Activated CD4-positive, alpha-beta T cell treated with anti-CD3 and anti-CD28 coated beads, Interleukin-2, amount 50 U/mL, for 1 hour (primary cell): ENCODE measurements around the gene DDX46.
"Not testable (repeated sequence)": the region's sequence is repeated elsewhere in the genome, so short reads cannot be mapped to it uniquely, and the experiment has no call there.

ENCODE experiments used
- DNase-seq: peaks from one replicate; pipeline ENCODE4 v3.0.0-alpha.2; 2020

DDX46 gene

GRCh38 chr5:134784946-134785620 lies 26.5 kb downstream of the DDX46 start:
- no peak for DNase-seq

DNA sequence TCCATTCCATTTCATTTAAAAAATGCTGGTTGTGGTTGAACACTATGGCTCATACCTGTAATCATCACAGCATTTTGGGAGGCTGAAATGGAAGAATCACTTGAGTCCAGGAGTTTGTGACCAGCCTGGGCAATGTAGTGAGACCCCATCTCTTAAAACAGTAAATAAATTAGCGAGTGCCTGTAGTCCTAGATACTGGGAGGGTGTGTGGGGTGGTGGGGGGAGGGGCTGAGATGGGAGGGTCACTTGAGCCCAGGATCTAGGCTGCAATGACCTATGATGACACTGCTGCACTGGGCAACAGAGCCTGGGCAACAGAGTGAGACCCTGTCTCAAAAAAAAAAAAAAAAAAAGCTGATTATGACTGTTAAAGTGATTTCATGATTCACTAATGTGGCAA lies 29.1 kb downstream of the DDX46 start:
- no peak for DNase-seq

- DNase-seq: no peak
These were observed 33.0 kb downstream of the DDX46 start for GRCh38 chr5:134791580-134791979.

DNA sequence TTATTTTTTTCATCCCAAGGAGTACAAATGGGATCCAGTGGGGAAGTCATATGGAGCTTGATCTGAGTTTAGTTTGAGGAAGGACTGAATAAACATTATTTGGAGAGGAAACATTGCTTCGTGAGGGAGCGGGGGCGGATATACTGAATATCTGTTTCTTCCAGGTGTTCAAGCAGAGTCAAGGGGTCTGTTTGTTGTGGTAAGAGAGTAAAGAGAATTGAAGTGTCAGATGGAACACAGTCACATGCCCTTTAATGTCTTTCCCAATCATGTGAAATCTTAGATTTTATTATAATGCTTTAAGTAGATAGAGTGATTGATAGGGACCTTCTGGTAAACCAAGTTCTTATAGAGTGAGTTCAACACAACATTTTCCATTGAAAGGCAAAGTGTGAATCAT lies 33.7 kb downstream of the DDX46 start:
- no peak for DNase-seq

- DNase-seq: no peak
These were observed 34.5 kb downstream of the DDX46 start for GRCh38 chr5:134793111-134793510.

- no peak for DNase-seq
These were observed 35.5 kb downstream of the DDX46 start for GRCh38 chr5:134794082-134794481.

- no peak for DNase-seq
These were observed 36.2 kb downstream of the DDX46 start for GRCh38 chr5:134794819-134795218.

DNA sequence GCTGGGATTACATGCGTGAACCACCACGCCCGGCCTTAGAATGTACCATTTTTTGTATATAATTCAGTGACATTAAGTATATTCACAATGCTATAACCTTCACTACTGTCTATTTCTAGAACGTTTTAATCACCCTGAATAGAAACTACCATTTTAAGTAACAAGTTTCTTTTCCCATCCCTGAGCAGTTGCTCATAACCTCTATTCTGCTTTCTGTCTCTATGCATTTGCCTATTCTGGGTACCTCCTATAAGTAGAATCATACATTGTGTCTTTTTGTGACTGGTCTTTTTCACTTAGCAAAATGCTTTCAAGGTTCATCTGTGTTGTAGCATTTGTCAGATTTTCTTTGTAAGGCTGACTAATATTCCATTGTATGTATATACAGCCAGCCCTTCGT lies 39.9 kb downstream of the DDX46 start:
- no peak for DNase-seq

GRCh38 chr5:134803821-134804220 lies 45.2 kb downstream of the DDX46 start:
- no peak for DNase-seq

- no peak for DNase-seq
These were observed 54.8 kb downstream of the DDX46 start for GRCh38 chr5:134813407-134813806.

DNA sequence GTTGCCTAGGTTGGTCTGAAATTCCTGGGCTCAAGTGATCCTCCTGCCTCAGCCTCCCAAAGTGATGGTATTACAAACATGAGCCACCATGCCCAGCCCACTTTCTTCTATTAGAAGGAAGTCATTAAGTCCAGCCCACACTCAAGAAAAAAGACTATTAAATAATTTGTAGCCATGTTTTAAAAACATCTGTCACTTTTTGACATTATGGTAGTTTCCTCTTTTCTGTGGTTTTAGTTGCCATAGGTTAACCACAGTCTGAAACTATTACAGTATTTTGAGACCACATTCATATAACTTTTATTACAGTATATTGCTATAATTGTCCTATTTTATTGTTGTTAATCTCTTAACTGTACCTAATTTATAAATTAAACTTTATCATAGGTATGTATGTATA lies 55.2 kb downstream of the DDX46 start:
- DNase-seq: no peak

DNA sequence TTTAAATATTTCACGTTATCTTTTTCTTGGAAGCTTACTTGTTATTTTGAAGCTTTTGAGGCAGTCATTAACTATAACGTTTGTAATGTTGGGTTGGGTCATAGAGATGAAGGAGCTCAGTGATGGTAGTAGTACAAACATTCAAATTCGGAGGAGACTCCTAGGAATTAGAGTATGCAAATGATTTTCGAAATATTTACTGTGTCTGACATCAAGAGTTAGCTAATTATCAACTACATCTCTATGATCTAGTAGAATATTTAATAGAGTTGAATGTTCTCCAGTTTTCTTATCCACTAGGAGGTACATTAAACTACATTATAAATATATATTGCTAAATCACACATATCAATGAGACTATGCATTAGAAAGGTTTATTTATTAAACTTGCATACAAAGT lies 58.4 kb downstream of the DDX46 start:
- no peak for DNase-seq

- no peak for DNase-seq
These were observed 60.2 kb downstream of the DDX46 start for GRCh38 chr5:134818776-134819175.

DNA sequence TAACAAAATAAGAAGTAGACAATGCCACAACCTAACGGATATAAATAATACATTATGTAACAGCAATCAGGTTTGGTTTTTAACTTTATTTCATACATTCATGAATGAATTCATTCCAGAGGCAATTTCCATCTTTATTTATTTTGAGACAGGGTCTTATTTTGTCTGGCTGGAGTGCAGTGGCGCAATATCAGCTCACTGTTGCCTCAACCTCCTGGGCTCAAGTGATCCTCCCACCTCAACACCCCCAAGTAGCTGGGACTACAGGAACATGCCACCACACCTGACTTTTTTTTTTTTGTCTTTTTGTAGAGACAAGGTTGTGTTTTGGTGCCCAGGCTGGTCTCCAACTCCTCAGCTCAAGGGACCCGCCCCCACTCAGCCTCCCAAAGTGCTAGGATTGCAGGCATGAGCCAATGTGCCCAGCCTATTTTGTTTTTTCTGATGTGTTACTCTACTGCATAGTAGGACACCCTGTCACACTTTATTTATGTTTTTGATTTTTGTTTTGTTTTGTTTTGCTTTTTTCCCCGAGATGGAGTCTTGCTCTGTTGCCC lies 60.9 kb downstream of the DDX46 start:
- no peak for DNase-seq

GRCh38 chr5:134821841-134822240 lies 63.3 kb downstream of the DDX46 start:
- no peak for DNase-seq

DNA sequence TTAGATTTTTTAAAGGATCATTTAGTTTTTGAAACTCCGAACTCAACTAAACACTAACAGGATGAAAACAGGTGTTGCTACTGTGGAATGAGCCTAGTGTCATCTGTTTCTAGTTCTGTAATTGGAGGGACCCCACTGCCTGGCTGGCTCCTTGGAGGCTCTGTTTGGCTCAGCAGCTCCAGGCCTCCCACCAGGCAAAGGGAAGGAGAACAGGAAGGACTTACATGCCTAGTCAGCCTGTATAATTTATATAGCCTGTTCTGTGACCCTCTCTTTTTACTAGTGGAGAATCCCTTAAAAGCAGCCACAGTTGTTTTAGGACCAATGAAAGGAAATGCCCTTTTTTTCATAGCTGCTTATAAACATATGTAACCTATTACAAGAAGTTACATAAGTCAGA lies 66.1 kb downstream of the DDX46 start:
- DNase-seq: no peak

- no peak for DNase-seq
These were observed 66.6 kb downstream of the DDX46 start for GRCh38 chr5:134825212-134825611.

- DNase-seq: no peak
These were observed 74.9 kb downstream of the DDX46 start for GRCh38 chr5:134833340-134834032.

DNA sequence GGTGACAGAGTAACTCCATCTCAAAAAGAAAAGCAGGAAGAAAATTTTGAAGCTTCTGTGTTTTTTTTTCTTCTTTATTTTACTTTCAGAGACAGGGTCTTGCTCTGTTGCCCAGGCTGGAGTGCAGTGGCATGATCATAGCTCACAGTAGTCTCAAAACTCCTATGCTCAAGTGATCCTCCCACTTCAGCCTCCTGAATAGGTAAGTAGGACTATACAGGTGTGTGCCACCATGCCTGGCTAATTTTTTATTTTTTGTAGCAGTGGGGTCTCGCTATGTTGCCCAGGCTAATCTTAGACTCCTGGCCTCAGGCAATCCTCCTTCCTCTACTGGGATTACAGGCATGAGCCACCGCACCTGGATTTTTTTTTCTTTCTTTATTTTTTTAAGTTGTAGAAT lies 77.0 kb downstream of the DDX46 start:
- DNase-seq: no peak

DNA sequence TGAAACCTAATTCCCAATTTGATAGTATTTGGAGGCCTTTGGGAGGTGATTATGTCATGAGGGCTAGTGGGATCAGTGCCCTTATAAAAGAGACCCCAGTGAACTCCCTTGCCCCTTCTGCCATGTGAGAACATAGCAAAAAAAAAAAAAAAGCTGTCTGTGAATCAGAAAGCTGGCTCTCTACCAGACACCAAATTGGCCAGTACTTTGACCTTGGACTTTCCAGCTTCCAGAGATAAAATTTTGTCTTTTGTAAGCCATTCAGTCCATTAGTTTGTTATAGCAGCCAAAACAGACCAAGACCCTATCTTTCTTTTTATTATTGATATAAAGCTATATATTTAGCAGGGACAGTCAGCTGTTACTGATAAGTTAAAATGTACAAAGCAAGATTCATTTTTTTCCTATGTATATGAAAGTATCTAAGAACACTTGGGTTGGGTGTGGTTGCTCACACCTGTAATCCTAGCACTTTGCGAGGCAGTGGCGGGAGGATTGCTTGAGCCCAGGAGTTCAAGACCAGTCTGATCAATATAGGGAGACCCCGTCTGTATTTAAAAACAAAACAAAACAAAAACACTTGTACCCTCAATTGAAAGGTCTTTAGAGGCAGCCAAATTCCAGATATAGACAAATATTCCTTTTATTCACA lies 79.1 kb downstream of the DDX46 start:
- no peak for DNase-seq

- DNase-seq: not testable (repeated sequence)
These were observed 79.8 kb downstream of the DDX46 start for GRCh38 chr5:134838361-134838760.

DNA sequence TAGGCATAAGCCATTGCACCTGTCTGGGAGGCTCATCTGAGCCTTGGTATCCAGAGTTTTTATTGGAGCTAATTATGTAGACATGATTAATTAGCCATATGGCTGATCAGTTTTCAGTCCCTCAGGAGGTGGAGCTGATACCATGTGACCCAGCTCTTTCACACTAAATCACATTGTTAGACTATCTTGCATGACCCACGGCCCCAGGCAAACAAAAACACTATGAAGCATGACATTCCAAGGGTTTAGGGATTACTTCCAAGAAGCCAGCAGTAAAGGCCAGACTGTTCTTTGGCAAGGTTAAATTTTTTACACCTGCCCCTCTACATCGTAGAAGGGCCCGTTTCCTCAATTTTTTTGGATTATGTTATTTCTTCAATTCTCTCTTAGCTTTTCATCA lies 82.2 kb downstream of the DDX46 start:
- no peak for DNase-seq

- DNase-seq: no peak
These were observed 85.7 kb downstream of the DDX46 start for GRCh38 chr5:134844252-134844651.

GRCh38 chr5:134845335-134845851 lies 86.8 kb downstream of the DDX46 start:
- DNase-seq: no peak
